Measurements from ENCODE around the gene PID1.

- TF ChIP-seq CTCF (IDR thresholded peaks at IDR 0.05) (no peak), POLR2A (IDR thresholded peaks at IDR 0.05) (no peak), POLR2AphosphoS5 (IDR thresholded peaks at IDR 0.05) (no peak)
Observed at GRCh38 chr2:229176136-229176535, 95.0 kb downstream of the PID1 start.
